Heart left ventricle (tissue), 13 donors: Measurements from ENCODE around the gene MPPED1.

Experiments used
- CTCF ChIP-seq, 12 donors: fragments of 200-600 bp; sonication (generic) in 4 of 12; IDR thresholded peaks; one replicate each; pipeline versions ENCODE4 v1.5.0 to v1.8.0; 2018 to 2022; ENCODE audit warnings: antibody characterized with exemption in 12 of 12, mild to moderate bottlenecking in 5 of 12
- POLR2A ChIP-seq, 2 donors: fragments of 450-650 bp; IDR thresholded peaks; one replicate each; pipeline ENCODE4 v1.6.1; 2017; ENCODE audit warnings: antibody characterized with exemption in 2 of 2, mild to moderate bottlenecking in 2 of 2, moderate library complexity in 2 of 2
- donor health status: ischemic (EF 13 %, LVEDD 7.1; RV severe dilation, severe dysfunction).
- donor health status: DM: no; HTN: yes; CAD: no.
- donor health status: DM: no; HTN: no; CAD: no.
- donor health status: ischemic (EF 25% LVEDD 6.9; RV normal size, moderate dysfunction).
- donor health status: ischemic (EF 25% LVEDD 5.7; RV mildly dilated, moderate dysfunction).
- donor health status: ischemic (EF 35%, LVEDD 5.7; RV mildly dilated, moderate dysfunction).
- donor health status: nonischemic (EF 11% LVEDD 7.7; RV severe dilation, severe dysfunction).
- donor health status: DM: yes; HTN: yes; CAD: no.
- donor health status: PGD.
- donor health status: ischemic (EF 29% LVEDD 5.4; RV normal size, mild dysfunction).
- donor health status: nonischemic (EF 23%, LVEDD 6.1; RV moderate dilation, normal function).

- TF ChIP-seq CTCF (IDR thresholded peaks at IDR 0.05) (no peak), POLR2A (IDR thresholded peaks at IDR 0.05) (no peak)
These were observed 68.1 kb downstream of the MPPED1 start for GRCh38 chr22:43479962-43480361.
